Panc1 (cell line): ENCODE measurements around the gene FRK. TPM values are rescaled to one million over a fixed set of nuclear protein-coding genes. Genes with fewer than 3 reads are reported as not detected.

Experiments
- ATAC-seq: fragments of 200-7000 bp; cut with Tn5 transposase; 2 replicates; pipeline ENCODE4 v1.9.1; 2020; ENCODE audit warnings: mild to moderate bottlenecking, moderate library complexity
- BruUV-seq: library from RNA; stranded (reverse); fragments of 400-500 nt; replicated peaks from 2 replicates; lab custom pipeline; 2021; lab: Mats Ljungman, UMichigan
- CTCF ChIA-PET: fragments of 300-600 bp; sonication (Branson Sonifier 250); formaldehyde crosslinking; loops from one replicate; lab custom pipeline; 2022; ENCODE audit warnings: antibody characterized with exemption; lab: Charles Lee
- POLR2A ChIA-PET: fragments of 300-600 bp; sonication (Branson Sonifier 250); formaldehyde crosslinking; loops from one replicate; lab custom pipeline; 2022; ENCODE audit warnings: antibody characterized with exemption; lab: Charles Lee
- DNase-seq: peaks from one replicate; pipeline ENCODE4 v3.0.0-alpha.2; 2010; ENCODE audit warnings: low read depth, low spot score
- H3K27ac ChIP-seq: 2 replicates; pipeline ENCODE4 v1.5.1; 2011; ENCODE audit warnings: mild to moderate bottlenecking, low read length, inconsistent platforms
- H3K27me3 ChIP-seq: fragments of 200-500 bp; sonication (Bioruptor generic); 2 replicates; pipeline ENCODE4 v1.6.0; 2014; ENCODE audit warnings: low read length, inconsistent platforms; ENCODE audit not compliant: control insufficient read depth, insufficient read depth
- H3K36me3 ChIP-seq: fragments of 200-500 bp; sonication (Bioruptor generic); 2 replicates; pipeline ENCODE4 v1.5.1; 2014; ENCODE audit warnings: inconsistent platforms, mild to moderate bottlenecking, low read length, moderate library complexity; ENCODE audit not compliant: control insufficient read depth, insufficient read depth
- H3K4me1 ChIP-seq: 2 replicates; pipeline ENCODE4 v1.5.1; 2011; ENCODE audit warnings: inconsistent platforms, mild to moderate bottlenecking, low read length, moderate library complexity; ENCODE audit not compliant: control insufficient read depth, insufficient read depth
- H3K4me3 ChIP-seq, 2 experiments: 2 replicates each; pipeline ENCODE4 v1.5.1; 2011 to 2012; ENCODE audit warnings: low read depth in 2 of 2, low read length in 2 of 2, mild to moderate bottlenecking in 2 of 2, inconsistent platforms in 1 of 2, moderate library complexity in 1 of 2
- H3K9me3 ChIP-seq: fragments of 200-500 bp; sonication (Bioruptor generic); 2 replicates; pipeline ENCODE4 v1.5.1; 2014; ENCODE audit warnings: low read depth, mild to moderate bottlenecking, inconsistent platforms, low read length, moderate library complexity; ENCODE audit not compliant: control insufficient read depth, insufficient read depth
- CTCF ChIP-seq: fragments of 450-650 bp; IDR thresholded peaks from 2 replicates; pipeline ENCODE4 v1.5.1; 2017; ENCODE audit warnings: mild to moderate bottlenecking
- POLR2AphosphoS5 ChIP-seq: IDR thresholded peaks from 2 replicates; pipeline ENCODE4 v1.6.1; 2012; ENCODE audit warnings: mild to moderate bottlenecking, low read depth, low read length, moderate library complexity
- SIN3A ChIP-seq: IDR thresholded peaks from 2 replicates; pipeline ENCODE4 v1.6.1; 2012; ENCODE audit warnings: low read depth, mild to moderate bottlenecking, low read length, moderate library complexity, borderline replicate concordance; ENCODE audit not compliant: insufficient read depth
- TCF7L2 ChIP-seq: IDR thresholded peaks from 2 replicates; pipeline ENCODE4 v1.6.1; 2011; ENCODE audit warnings: mild to moderate bottlenecking, low read depth, low read length, inconsistent platforms
- in situ Hi-C: cut with HindIII; loops from 2 replicates; pipeline ENCODE4 v1.10.0; 2016; ENCODE audit warnings: low sequenced_read_pairs, low pct_unique_long_range_greater_than_20kb
- intact Hi-C: fragments of 100-400 bp; cut with micrococcal nuclease; formaldehyde crosslinking; loops from one replicate; pipeline ENCODE4 v1.10.0; 2022; ENCODE audit not compliant: unreplicated experiment
- total RNA-seq: library from RNA; stranded (reverse); gene quantifications from one replicate; pipeline ENCODE4 v1.2.1, GENCODE V29; 2021; ENCODE audit not compliant: unreplicated experiment
- TF ChIP-seq, protein P1 (sequence below), 2 experiments: IDR thresholded peaks; 2 replicates each; pipeline ENCODE4 v1.6.1; 2011 to 2012; ENCODE audit warnings: low read depth in 2 of 2, control low read depth in 1 of 2, low read length in 1 of 2, mild to moderate bottlenecking in 1 of 2, moderate library complexity in 1 of 2; ENCODE audit not compliant: insufficient read depth in 1 of 2

The FRK gene
- total RNA-seq, 1 experiment from 2014 or later = 2.5 TPM

GRCh38 chr6:116066789-116067188 lies 6.1 kb upstream of the FRK start:
- in situ Hi-C loops (no loop called here), intact Hi-C loops (no loop called here)
- Histone ChIP-seq H3K9me3 (no peaks in the 10 kb centered on the region), H3K4me1 (no peaks in the 10 kb centered on the region), H3K4me3 (no peak overlapping the region), H3K27ac (no peak overlapping the region), H3K27me3 (peaks cover 3% of the 10 kb centered on the region; the same call in 1 of the 2 replicates), H3K36me3 (no peaks in the 10 kb centered on the region)
- ChIA-PET POLR2A (no interaction called here), CTCF (no interaction called here)
- no peak for ATAC-seq
- BruUV-seq = no TSS peak
- DNase-seq = no peak
- TF ChIP-seq POLR2AphosphoS5 = no peak
- TF ChIP-seq, protein P1, sequence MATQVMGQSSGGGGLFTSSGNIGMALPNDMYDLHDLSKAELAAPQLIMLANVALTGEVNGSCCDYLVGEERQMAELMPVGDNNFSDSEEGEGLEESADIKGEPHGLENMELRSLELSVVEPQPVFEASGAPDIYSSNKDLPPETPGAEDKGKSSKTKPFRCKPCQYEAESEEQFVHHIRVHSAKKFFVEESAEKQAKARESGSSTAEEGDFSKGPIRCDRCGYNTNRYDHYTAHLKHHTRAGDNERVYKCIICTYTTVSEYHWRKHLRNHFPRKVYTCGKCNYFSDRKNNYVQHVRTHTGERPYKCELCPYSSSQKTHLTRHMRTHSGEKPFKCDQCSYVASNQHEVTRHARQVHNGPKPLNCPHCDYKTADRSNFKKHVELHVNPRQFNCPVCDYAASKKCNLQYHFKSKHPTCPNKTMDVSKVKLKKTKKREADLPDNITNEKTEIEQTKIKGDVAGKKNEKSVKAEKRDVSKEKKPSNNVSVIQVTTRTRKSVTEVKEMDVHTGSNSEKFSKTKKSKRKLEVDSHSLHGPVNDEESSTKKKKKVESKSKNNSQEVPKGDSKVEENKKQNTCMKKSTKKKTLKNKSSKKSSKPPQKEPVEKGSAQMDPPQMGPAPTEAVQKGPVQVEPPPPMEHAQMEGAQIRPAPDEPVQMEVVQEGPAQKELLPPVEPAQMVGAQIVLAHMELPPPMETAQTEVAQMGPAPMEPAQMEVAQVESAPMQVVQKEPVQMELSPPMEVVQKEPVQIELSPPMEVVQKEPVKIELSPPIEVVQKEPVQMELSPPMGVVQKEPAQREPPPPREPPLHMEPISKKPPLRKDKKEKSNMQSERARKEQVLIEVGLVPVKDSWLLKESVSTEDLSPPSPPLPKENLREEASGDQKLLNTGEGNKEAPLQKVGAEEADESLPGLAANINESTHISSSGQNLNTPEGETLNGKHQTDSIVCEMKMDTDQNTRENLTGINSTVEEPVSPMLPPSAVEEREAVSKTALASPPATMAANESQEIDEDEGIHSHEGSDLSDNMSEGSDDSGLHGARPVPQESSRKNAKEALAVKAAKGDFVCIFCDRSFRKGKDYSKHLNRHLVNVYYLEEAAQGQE (IDR thresholded peaks at IDR 0.05; ENCODE audit: insufficient read depth in 1 of 2, low read depth in 2 of 2, low read length in 1 of 2) = no peak
- no peak for TF ChIP-seq SIN3A
- TF ChIP-seq TCF7L2 = no peak
- TF ChIP-seq CTCF = no peak

DNA sequence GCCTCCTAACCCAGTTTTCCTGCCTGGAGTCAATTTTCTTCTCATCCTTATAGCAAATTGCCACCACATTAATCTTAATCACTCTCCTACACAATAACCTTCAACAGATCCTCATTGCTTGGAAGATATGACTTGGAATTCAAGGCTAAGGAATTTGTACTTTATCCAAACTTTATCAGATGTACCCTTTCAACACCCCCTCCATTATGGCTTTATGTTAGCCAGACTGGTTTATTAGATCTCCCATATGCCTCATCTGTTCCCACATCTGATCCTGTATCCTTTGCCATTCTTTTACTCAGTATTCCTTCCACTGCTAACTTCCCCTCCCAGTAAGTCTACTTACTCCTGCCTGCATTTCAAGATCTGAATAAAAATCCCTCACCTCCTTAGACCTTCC lies 4.0 kb upstream of the FRK start:
- Histone ChIP-seq H3K4me3 (no peak overlapping the region), H3K4me1 (peaks cover 4% of the 10 kb centered on the region; the same call in 1 of the 2 replicates), H3K36me3 (no peaks in the 10 kb centered on the region), H3K9me3 (no peaks in the 10 kb centered on the region), H3K27me3 (peaks cover 3% of the 10 kb centered on the region; the same call in 1 of the 2 replicates), H3K27ac (no peak overlapping the region)
- DNase-seq = no peak
- intact Hi-C loops = no loop called here
- BruUV-seq = no TSS peak
- ChIA-PET POLR2A (no interaction called here), CTCF (no interaction called here)
- TF ChIP-seq CTCF = no peak
- TF ChIP-seq SIN3A = no peak
- TF ChIP-seq POLR2AphosphoS5 = no peak
- no peak for TF ChIP-seq TCF7L2
- TF ChIP-seq, protein P1 (IDR thresholded peaks at IDR 0.05; ENCODE audit: insufficient read depth in 1 of 2, low read depth in 2 of 2, low read length in 1 of 2) = no peak
- in situ Hi-C loops = no loop called here
- no peak for ATAC-seq
